HEK293 (cell line): ENCODE measurements around the gene NPC1.
A peak's percentile ranks its signal among the peaks of the same experiment; 100 is the strongest.

ENCODE experiments used
- CTCF ChIA-PET: fragments of 350-600 bp; formaldehyde crosslinking; extraction: SDS; loops from one replicate; lab custom pipeline; 2021; ENCODE audit warnings: antibody characterized with exemption; lab: Yijun Ruan, JAX
- POLR2A ChIA-PET: fragments of 300-600 bp; formaldehyde crosslinking; extraction: SDS; loops from one replicate; lab custom pipeline; 2020; ENCODE audit warnings: antibody characterized with exemption, inconsistent platforms; lab: Yijun Ruan, JAX
- H3K27ac ChIP-seq: fragments of 200-500 bp; sonication (Bioruptor generic); 2 replicates; pipeline ENCODE4 v1.5.1; 2014; ENCODE audit warnings: low read depth, low read length, control low read depth, inconsistent platforms; ENCODE audit errors: extremely low read depth
- H3K36me3 ChIP-seq, 2 experiments: fragments of 200-500 bp in 1 of 2; sonication (Bioruptor generic) in 1 of 2; 1 replicate in 1 of 2; 2 replicates in 1 of 2; pipeline ENCODE4 v1.5.1; 2014 to 2017; ENCODE audit warnings: inconsistent platforms in 2 of 2, low read length in 2 of 2; ENCODE audit not compliant: control insufficient read depth in 2 of 2, insufficient read depth in 1 of 2
- H3K4me1 ChIP-seq: fragments of 200-500 bp; sonication (Bioruptor generic); 2 replicates; pipeline ENCODE4 v1.5.1; 2014; ENCODE audit warnings: mild to moderate bottlenecking, low read length, inconsistent platforms; ENCODE audit not compliant: control insufficient read depth, insufficient read depth
- H3K4me3 ChIP-seq: 2 replicates; pipeline ENCODE4 v1.5.1; 2011; ENCODE audit warnings: low read depth, mild to moderate bottlenecking, control low read depth, low read length, moderate library complexity
- H3K9me3 ChIP-seq: fragments of 200-500 bp; sonication (Bioruptor generic); 2 replicates; pipeline ENCODE4 v1.5.1; 2014; ENCODE audit warnings: low read depth, low read length, inconsistent platforms; ENCODE audit not compliant: control insufficient read depth, insufficient read depth
- BCL11A ChIP-seq: fragments of 450-650 bp; formaldehyde crosslinking; IDR thresholded peaks from 2 replicates; pipeline ENCODE4 v1.5.1; 2016; ENCODE audit warnings: low read depth, missing biosample characterization, missing genetic modification characterization
- ZBTB48 ChIP-seq: fragments of 450-650 bp; formaldehyde crosslinking; IDR thresholded peaks from 2 replicates; pipeline ENCODE4 v1.5.1; 2016; ENCODE audit warnings: missing biosample characterization, missing genetic modification characterization
- ZFP3 ChIP-seq: fragments of 450-650 bp; formaldehyde crosslinking; IDR thresholded peaks from 2 replicates; pipeline ENCODE4 v1.5.1; 2016; ENCODE audit warnings: low read depth, missing biosample characterization, missing genetic modification characterization
- ZFP37 ChIP-seq: fragments of 450-650 bp; formaldehyde crosslinking; IDR thresholded peaks from 2 replicates; pipeline ENCODE4 v1.5.1; 2016; ENCODE audit warnings: missing biosample characterization, missing genetic modification characterization
- ZFP41 ChIP-seq: fragments of 450-650 bp; formaldehyde crosslinking; IDR thresholded peaks from 2 replicates; pipeline ENCODE4 v1.5.1; 2016; ENCODE audit warnings: missing biosample characterization, missing genetic modification characterization, borderline replicate concordance
- ZNF169 ChIP-seq: fragments of 450-650 bp; formaldehyde crosslinking; IDR thresholded peaks from 2 replicates; pipeline ENCODE4 v1.5.1; 2016; ENCODE audit warnings: missing biosample characterization, missing genetic modification characterization
- ZNF324 ChIP-seq: fragments of 450-650 bp; formaldehyde crosslinking; IDR thresholded peaks from 2 replicates; pipeline ENCODE4 v1.5.1; 2016; ENCODE audit warnings: missing biosample characterization, missing genetic modification characterization
- ZNF341 ChIP-seq: fragments of 450-650 bp; formaldehyde crosslinking; IDR thresholded peaks from 2 replicates; pipeline ENCODE4; 2016; ENCODE audit warnings: low read depth, missing biosample characterization, missing genetic modification characterization
- ZNF350 ChIP-seq: fragments of 450-650 bp; formaldehyde crosslinking; IDR thresholded peaks from 2 replicates; pipeline ENCODE4 v1.5.0; 2017; ENCODE audit warnings: missing biosample characterization, mild to moderate bottlenecking, missing genetic modification characterization
- ZNF354C ChIP-seq: fragments of 450-650 bp; formaldehyde crosslinking; IDR thresholded peaks from 2 replicates; pipeline ENCODE4 v1.5.1; 2016; ENCODE audit warnings: missing biosample characterization, missing genetic modification characterization, low read depth, borderline replicate concordance
- ZNF366 ChIP-seq: fragments of 450-650 bp; formaldehyde crosslinking; conservative IDR thresholded peaks from 2 replicates; pipeline ENCODE4 v1.5.1; 2016; ENCODE audit warnings: missing biosample characterization, missing genetic modification characterization
- ZNF416 ChIP-seq: fragments of 450-650 bp; formaldehyde crosslinking; IDR thresholded peaks from 2 replicates; pipeline ENCODE4 v1.5.1; 2016; ENCODE audit warnings: missing biosample characterization, missing genetic modification characterization
- ZNF501 ChIP-seq: fragments of 450-650 bp; formaldehyde crosslinking; IDR thresholded peaks from 2 replicates; pipeline ENCODE4 v1.5.1; 2016; ENCODE audit warnings: missing biosample characterization, missing genetic modification characterization
- ZNF560 ChIP-seq: fragments of 450-650 bp; formaldehyde crosslinking; IDR thresholded peaks from 2 replicates; pipeline ENCODE4 v1.5.1; 2017; ENCODE audit warnings: missing biosample characterization, missing genetic modification characterization, borderline replicate concordance
- ZNF561 ChIP-seq: fragments of 450-650 bp; IDR thresholded peaks from 2 replicates; pipeline ENCODE4 v1.5.1; 2018; ENCODE audit warnings: missing biosample characterization, missing genetic modification characterization, borderline replicate concordance
- ZNF600 ChIP-seq: fragments of 450-650 bp; formaldehyde crosslinking; IDR thresholded peaks from 2 replicates; pipeline ENCODE4 v1.5.1; 2016; ENCODE audit warnings: missing biosample characterization, missing genetic modification characterization
- ZNF654 ChIP-seq: fragments of 450-650 bp; formaldehyde crosslinking; IDR thresholded peaks from 2 replicates; pipeline ENCODE4 v1.5.1; 2016; ENCODE audit warnings: low read depth, missing biosample characterization, missing genetic modification characterization
- ZNF677 ChIP-seq: fragments of 450-650 bp; IDR thresholded peaks from 2 replicates; pipeline ENCODE4 v1.5.0; 2018; ENCODE audit warnings: missing biosample characterization, mild to moderate bottlenecking, missing genetic modification characterization, moderate library complexity
- ZNF768 ChIP-seq: fragments of 450-650 bp; formaldehyde crosslinking; IDR thresholded peaks from 2 replicates; pipeline ENCODE4 v1.5.1; 2018; ENCODE audit warnings: missing biosample characterization, mild to moderate bottlenecking, missing genetic modification characterization
- ZNF791 ChIP-seq: fragments of 450-650 bp; formaldehyde crosslinking; IDR thresholded peaks from 2 replicates; pipeline ENCODE4 v1.5.1; 2016; ENCODE audit warnings: missing biosample characterization, missing genetic modification characterization
- ZNF843 ChIP-seq: fragments of 450-650 bp; formaldehyde crosslinking; IDR thresholded peaks from 2 replicates; pipeline ENCODE4 v1.5.1; 2016; ENCODE audit warnings: missing biosample characterization, missing genetic modification characterization
- ZSCAN16 ChIP-seq: fragments of 450-650 bp; formaldehyde crosslinking; IDR thresholded peaks from 2 replicates; pipeline ENCODE4 v1.5.1; 2016; ENCODE audit warnings: missing biosample characterization, missing genetic modification characterization
- ZXDB ChIP-seq: fragments of 450-650 bp; formaldehyde crosslinking; IDR thresholded peaks from 2 replicates; pipeline ENCODE4 v1.5.1; 2016; ENCODE audit warnings: missing biosample characterization, missing genetic modification characterization
- TF ChIP-seq, protein P1 (sequence below): fragments of 450-650 bp; formaldehyde crosslinking; IDR thresholded peaks from 2 replicates; pipeline ENCODE4 v1.5.1; 2016; ENCODE audit warnings: missing biosample characterization, missing genetic modification characterization
- TF ChIP-seq, protein P2 (sequence below): fragments of 450-650 bp; formaldehyde crosslinking; conservative IDR thresholded peaks from 2 replicates; pipeline ENCODE4 v1.5.1; 2016; ENCODE audit warnings: low read depth, missing biosample characterization, missing genetic modification characterization
- TF ChIP-seq, protein P3 (sequence below): fragments of 450-650 bp; formaldehyde crosslinking; conservative IDR thresholded peaks from 2 replicates; pipeline ENCODE4 v1.5.1; 2016; ENCODE audit warnings: low read depth, missing biosample characterization, missing genetic modification characterization

The NPC1 gene

DNA sequence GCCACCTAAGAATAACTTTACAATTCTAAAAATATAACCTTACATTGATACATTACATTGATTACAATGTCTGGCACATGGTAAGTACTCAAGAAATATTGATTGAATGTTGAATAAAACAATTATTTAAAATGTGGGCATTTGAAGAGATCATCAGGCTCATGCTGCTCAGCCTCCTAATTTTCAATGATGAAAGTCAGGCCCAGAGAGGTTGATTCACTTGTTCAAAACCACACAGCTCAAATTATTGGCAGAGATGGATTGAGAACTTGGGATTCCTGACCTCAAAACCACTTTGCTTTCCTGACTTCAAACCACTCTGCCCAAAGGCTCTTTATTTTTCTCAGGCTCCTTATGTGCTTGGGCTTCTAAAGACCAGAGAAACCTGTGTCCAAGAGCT is 41.7 kb upstream of the NPC1 start:
- H3K4me1 ChIP-seq, result peaks cover 34% of the 10 kb centered on the region
- no peaks in the 10 kb centered on the region for H3K36me3 ChIP-seq
- peak overlapping the region; percentile 66; the same call in 1 of the 2 replicates for H3K27ac ChIP-seq
- ChIA-PET POLR2A (interaction anchor here (1.3 to 1.7 kb wide), 2 partner anchors 13 to 62 kb away, joined by 4 to 5 read pairs; partner anchors contain the start of gene LAMA3), CTCF (interaction anchor here (0.5 to 9.3 kb wide), 6 partner anchors 18 to 1101 kb away, joined by 3 to 122 read pairs (median 4); no protein-coding TSS in a partner anchor)
- no peaks in the 10 kb centered on the region for H3K9me3 ChIP-seq
- TF ChIP-seq, protein P1, sequence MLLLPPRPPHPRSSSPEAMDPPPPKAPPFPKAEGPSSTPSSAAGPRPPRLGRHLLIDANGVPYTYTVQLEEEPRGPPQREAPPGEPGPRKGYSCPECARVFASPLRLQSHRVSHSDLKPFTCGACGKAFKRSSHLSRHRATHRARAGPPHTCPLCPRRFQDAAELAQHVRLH, result peak; percentile 76
- TF ChIP-seq ZNF791 (tag by site-specific recombination) (no peak), ZNF768 (tag by site-specific recombination) (peak; percentile 95)
- TF ChIP-seq, all 188 proteins: peak for 2
- no peak overlapping the region for H3K4me3 ChIP-seq

DNA sequence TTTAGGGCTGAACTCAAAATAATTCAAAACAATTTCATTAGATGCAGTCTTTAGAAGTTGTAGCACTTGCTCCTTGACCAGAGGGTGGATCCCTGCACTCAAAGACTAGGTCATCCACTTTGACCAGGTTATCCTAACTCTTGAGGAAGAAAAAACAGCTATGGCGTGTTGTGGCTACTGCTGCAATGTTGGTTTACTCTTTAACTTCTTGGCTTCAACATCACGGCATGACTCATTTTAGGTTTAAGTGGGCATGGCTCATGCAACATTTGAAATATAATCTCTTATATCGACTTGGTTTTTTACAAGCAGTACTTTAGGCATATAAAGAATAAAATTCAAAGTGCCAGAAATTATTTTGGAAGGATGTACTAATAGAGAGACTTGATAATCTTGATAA is 41.0 kb upstream of the NPC1 start:
- H3K4me3 ChIP-seq, result no peak overlapping the region
- H3K36me3 ChIP-seq, result no peaks in the 10 kb centered on the region
- peak overlapping the region; percentile 66 for H3K27ac ChIP-seq
- H3K4me1 ChIP-seq, result peaks cover 33% of the 10 kb centered on the region
- POLR2A ChIA-PET, result interaction anchor here (0.6 to 1.7 kb wide), 3 partner anchors 14 to 67 kb away, joined by 3 to 5 read pairs (median 4); partner anchors contain the start of gene LAMA3
- CTCF ChIA-PET, result interaction anchor here (0.6 to 9.3 kb wide), 7 partner anchors 9 to 76 kb away, joined by 3 to 122 read pairs (median 4); no protein-coding TSS in a partner anchor
- no peaks in the 10 kb centered on the region for H3K9me3 ChIP-seq
- TF ChIP-seq ZNF169 (tag by site-specific recombination) (peak; percentile 88), BCL11A (tag by site-specific recombination) (peak; percentile 90; the same call in 1 of the 2 replicates), ZNF501 (peak; percentile 50; the same call in 1 of the 2 replicates), ZNF366 (peak; percentile 92), ZFP3 (no peak), ZNF600 (tag by site-specific recombination) (peak; percentile 51; the same call in 1 of the 2 replicates), ZNF341 (tag by site-specific recombination) (no peak), ZFP37 (tag by site-specific recombination) (no peak), ZFP41 (tag by site-specific recombination) (no peak), ZNF416 (no peak), ZNF324 (tag by site-specific recombination) (peak; percentile 39; the same call in 1 of the 2 replicates), ZXDB (tag by site-specific recombination) (peak; percentile 81), ZNF350 (tag by site-specific recombination) (no peak), ZNF654 (tag by site-specific recombination) (no peak; the same call in 1 of the 2 replicates), ZNF677 (no peak), ZBTB48 (tag by site-specific recombination) (no peak), ZNF560 (tag by site-specific recombination) (no peak), ZNF843 (tag by site-specific recombination) (peak; percentile 95), ZNF791 (tag by site-specific recombination) (no peak), ZNF561 (no peak), ZNF354C (no peak), ZSCAN16 (tag by site-specific recombination) (no peak)
- TF ChIP-seq, protein P2, sequence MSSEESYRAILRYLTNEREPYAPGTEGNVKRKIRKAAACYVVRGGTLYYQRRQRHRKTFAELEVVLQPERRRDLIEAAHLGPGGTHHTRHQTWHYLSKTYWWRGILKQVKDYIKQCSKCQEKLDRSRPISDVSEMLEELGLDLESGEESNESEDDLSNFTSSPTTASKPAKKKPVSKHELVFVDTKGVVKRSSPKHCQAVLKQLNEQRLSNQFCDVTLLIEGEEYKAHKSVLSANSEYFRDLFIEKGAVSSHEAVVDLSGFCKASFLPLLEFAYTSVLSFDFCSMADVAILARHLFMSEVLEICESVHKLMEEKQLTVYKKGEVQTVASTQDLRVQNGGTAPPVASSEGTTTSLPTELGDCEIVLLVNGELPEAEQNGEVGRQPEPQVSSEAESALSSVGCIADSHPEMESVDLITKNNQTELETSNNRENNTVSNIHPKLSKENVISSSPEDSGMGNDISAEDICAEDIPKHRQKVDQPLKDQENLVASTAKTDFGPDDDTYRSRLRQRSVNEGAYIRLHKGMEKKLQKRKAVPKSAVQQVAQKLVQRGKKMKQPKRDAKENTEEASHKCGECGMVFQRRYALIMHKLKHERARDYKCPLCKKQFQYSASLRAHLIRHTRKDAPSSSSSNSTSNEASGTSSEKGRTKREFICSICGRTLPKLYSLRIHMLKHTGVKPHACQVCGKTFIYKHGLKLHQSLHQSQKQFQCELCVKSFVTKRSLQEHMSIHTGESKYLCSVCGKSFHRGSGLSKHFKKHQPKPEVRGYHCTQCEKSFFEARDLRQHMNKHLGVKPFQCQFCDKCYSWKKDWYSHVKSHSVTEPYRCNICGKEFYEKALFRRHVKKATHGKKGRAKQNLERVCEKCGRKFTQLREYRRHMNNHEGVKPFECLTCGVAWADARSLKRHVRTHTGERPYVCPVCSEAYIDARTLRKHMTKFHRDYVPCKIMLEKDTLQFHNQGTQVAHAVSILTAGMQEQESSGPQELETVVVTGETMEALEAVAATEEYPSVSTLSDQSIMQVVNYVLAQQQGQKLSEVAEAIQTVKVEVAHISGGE (tag by site-specific recombination), result no peak
- TF ChIP-seq, protein P3, sequence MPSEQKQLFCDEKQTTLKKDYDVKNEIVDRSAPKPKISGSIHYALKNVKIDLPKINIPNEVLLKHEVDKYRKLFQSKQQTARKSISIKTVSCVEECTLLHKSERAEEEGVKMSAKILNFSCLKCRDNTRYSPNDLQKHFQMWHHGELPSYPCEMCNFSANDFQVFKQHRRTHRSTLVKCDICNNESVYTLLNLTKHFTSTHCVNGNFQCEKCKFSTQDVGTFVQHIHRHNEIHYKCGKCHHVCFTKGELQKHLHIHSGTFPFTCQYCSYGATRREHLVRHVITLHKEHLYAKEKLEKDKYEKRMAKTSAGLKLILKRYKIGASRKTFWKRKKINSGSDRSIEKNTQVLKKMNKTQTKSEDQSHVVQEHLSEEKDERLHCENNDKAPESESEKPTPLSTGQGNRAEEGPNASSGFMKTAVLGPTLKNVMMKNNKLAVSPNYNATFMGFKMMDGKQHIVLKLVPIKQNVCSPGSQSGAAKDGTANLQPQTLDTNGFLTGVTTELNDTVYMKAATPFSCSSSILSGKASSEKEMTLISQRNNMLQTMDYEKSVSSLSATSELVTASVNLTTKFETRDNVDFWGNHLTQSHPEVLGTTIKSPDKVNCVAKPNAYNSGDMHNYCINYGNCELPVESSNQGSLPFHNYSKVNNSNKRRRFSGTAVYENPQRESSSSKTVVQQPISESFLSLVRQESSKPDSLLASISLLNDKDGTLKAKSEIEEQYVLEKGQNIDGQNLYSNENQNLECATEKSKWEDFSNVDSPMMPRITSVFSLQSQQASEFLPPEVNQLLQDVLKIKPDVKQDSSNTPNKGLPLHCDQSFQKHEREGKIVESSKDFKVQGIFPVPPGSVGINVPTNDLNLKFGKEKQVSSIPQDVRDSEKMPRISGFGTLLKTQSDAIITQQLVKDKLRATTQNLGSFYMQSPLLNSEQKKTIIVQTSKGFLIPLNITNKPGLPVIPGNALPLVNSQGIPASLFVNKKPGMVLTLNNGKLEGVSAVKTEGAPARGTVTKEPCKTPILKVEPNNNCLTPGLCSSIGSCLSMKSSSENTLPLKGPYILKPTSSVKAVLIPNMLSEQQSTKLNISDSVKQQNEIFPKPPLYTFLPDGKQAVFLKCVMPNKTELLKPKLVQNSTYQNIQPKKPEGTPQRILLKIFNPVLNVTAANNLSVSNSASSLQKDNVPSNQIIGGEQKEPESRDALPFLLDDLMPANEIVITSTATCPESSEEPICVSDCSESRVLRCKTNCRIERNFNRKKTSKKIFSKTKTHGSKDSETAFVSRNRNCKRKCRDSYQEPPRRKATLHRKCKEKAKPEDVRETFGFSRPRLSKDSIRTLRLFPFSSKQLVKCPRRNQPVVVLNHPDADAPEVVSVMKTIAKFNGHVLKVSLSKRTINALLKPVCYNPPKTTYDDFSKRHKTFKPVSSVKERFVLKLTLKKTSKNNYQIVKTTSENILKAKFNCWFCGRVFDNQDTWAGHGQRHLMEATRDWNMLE (tag by site-specific recombination), result no peak
